KMS-11 (cell line): ENCODE measurements around the gene MAN2B2.

Experiments
- H2AFZ ChIP-seq: fragments of 200-600 bp; sonication (generic); 2 replicates; pipeline ENCODE4 v1.6.1; 2016; ENCODE audit warnings: antibody characterized with exemption, mixed run types, low read depth
- H3K27ac ChIP-seq: fragments of 200-600 bp; sonication (generic); 2 replicates; pipeline ENCODE4 v1.6.1; 2016; ENCODE audit warnings: mild to moderate bottlenecking, mixed run types
- H3K27me3 ChIP-seq: fragments of 200-600 bp; sonication (generic); 2 replicates; pipeline ENCODE4 v1.6.1; 2017; ENCODE audit warnings: mild to moderate bottlenecking, low read depth, mixed run types, moderate library complexity; ENCODE audit not compliant: insufficient read depth
- H3K36me3 ChIP-seq: fragments of 200-600 bp; sonication (generic); 2 replicates; pipeline ENCODE4 v1.6.1; 2017; ENCODE audit warnings: mild to moderate bottlenecking, mixed run types; ENCODE audit not compliant: insufficient read depth
- H3K4me1 ChIP-seq: fragments of 200-600 bp; sonication (generic); 2 replicates; pipeline ENCODE4 v1.6.1; 2016; ENCODE audit warnings: mild to moderate bottlenecking, low read depth, mixed run types; ENCODE audit not compliant: poor library complexity, severe bottlenecking
- H3K4me2 ChIP-seq: fragments of 200-600 bp; sonication (generic); 2 replicates; pipeline ENCODE4 v1.7.0; 2016; ENCODE audit warnings: mild to moderate bottlenecking, mixed run types
- H3K4me3 ChIP-seq: fragments of 200-600 bp; sonication (generic); IDR thresholded peaks from 2 replicates; pipeline ENCODE4 v1.6.1; 2017; ENCODE audit warnings: low read depth, low read length, mixed read lengths; ENCODE audit not compliant: insufficient read depth
- H3K79me2 ChIP-seq: fragments of 200-600 bp; sonication (generic); 2 replicates; pipeline ENCODE4 v1.6.1; 2016; ENCODE audit warnings: low read depth, mixed run types; ENCODE audit not compliant: insufficient read depth
- H3K9ac ChIP-seq: fragments of 200-600 bp; sonication (generic); 2 replicates; pipeline ENCODE4 v1.6.1; 2016; ENCODE audit warnings: mild to moderate bottlenecking, mixed run types
- H4K20me1 ChIP-seq: fragments of 200-600 bp; sonication (generic); 2 replicates; pipeline ENCODE4 v1.6.1; 2016; ENCODE audit warnings: mild to moderate bottlenecking, mixed run types; ENCODE audit not compliant: insufficient read depth
- CTCF ChIP-seq: fragments of 200-600 bp; sonication (generic); conservative IDR thresholded peaks from 2 replicates; pipeline ENCODE4 v1.6.1; 2017; ENCODE audit warnings: low read depth, mild to moderate bottlenecking, antibody characterized with exemption, low read length, moderate library complexity, mixed read lengths

The MAN2B2 gene

GRCh38 chr4:6594826-6595355 lies 19.9 kb downstream of the MAN2B2 start:
- no peaks in the 10 kb centered on the region for H3K36me3 ChIP-seq
- no peak overlapping the region for H3K4me3 ChIP-seq
- no peaks in the 10 kb centered on the region for H3K79me2 ChIP-seq
- no peak overlapping the region for H3K4me2 ChIP-seq
- H3K4me1 ChIP-seq = no peaks in the 10 kb centered on the region
- H2AFZ ChIP-seq = no peak overlapping the region
- TF ChIP-seq CTCF = no peak
- no peaks in the 10 kb centered on the region for H4K20me1 ChIP-seq
- H3K9ac ChIP-seq = no peak overlapping the region
- H3K27me3 ChIP-seq = no peaks in the 10 kb centered on the region
- no peak overlapping the region for H3K27ac ChIP-seq

- Histone ChIP-seq H3K27ac (no peak overlapping the region), H3K27me3 (no peaks in the 10 kb centered on the region), H3K9ac (no peak overlapping the region), H3K4me1 (no peaks in the 10 kb centered on the region), H3K79me2 (no peaks in the 10 kb centered on the region), H3K4me3 (no peak overlapping the region), H3K4me2 (no peak overlapping the region), H2AFZ (no peak overlapping the region), H3K36me3 (no peaks in the 10 kb centered on the region), H4K20me1 (no peaks in the 10 kb centered on the region)
- TF ChIP-seq CTCF = no peak
Observed at GRCh38 chr4:6595897-6596537, 21.0 kb downstream of the MAN2B2 start.

GRCh38 chr4:6596948-6597347 lies 22.0 kb downstream of the MAN2B2 start:
- TF ChIP-seq CTCF = no peak
- Histone ChIP-seq H3K79me2 (no peaks in the 10 kb centered on the region), H3K4me2 (no peak overlapping the region), H3K4me3 (no peak overlapping the region), H2AFZ (no peak overlapping the region), H3K4me1 (no peaks in the 10 kb centered on the region), H3K36me3 (no peaks in the 10 kb centered on the region), H3K27me3 (no peaks in the 10 kb centered on the region), H3K9ac (no peak overlapping the region), H4K20me1 (no peaks in the 10 kb centered on the region), H3K27ac (no peak overlapping the region)

GRCh38 chr4:6598127-6598526 lies 23.1 kb downstream of the MAN2B2 start:
- Histone ChIP-seq H3K27ac (no peak overlapping the region), H3K27me3 (no peaks in the 10 kb centered on the region), H3K9ac (no peak overlapping the region), H3K79me2 (no peaks in the 10 kb centered on the region), H3K36me3 (no peaks in the 10 kb centered on the region), H3K4me1 (no peaks in the 10 kb centered on the region), H4K20me1 (no peaks in the 10 kb centered on the region), H3K4me3 (no peak overlapping the region), H2AFZ (no peak overlapping the region), H3K4me2 (no peak overlapping the region)
- TF ChIP-seq CTCF = no peak
